GM23248 (cell line): ENCODE measurements around the gene ARMCX5. TPM values are rescaled to one million over a fixed set of nuclear protein-coding genes. Genes with fewer than 3 reads are reported as not detected.

ENCODE experiments used
- DNase-seq: peaks from one replicate; pipeline ENCODE4 v3.0.0-alpha.2; 2015
- H2AFZ ChIP-seq: fragments of 200-600 bp; sonication (generic); 2 replicates; pipeline ENCODE4 v1.6.1; 2016; ENCODE audit warnings: antibody characterized with exemption
- H3F3A ChIP-seq: fragments of 200-600 bp; sonication (generic); 2 replicates; pipeline ENCODE4 v1.6.1; 2016; ENCODE audit warnings: mild to moderate bottlenecking, antibody characterized with exemption, mixed run types; ENCODE audit not compliant: insufficient read depth
- H3K27ac ChIP-seq: fragments of 200-600 bp; sonication (generic); 2 replicates; pipeline ENCODE4 v1.5.1; 2016; ENCODE audit warnings: mild to moderate bottlenecking
- H3K27me3 ChIP-seq: fragments of 200-600 bp; sonication (generic); replicated peaks from 2 replicates; pipeline ENCODE4 v1.6.1; 2016; ENCODE audit warnings: mild to moderate bottlenecking; ENCODE audit not compliant: insufficient read depth
- H3K36me3 ChIP-seq: fragments of 200-600 bp; sonication (generic); 2 replicates; pipeline ENCODE4 v1.6.1; 2016; ENCODE audit warnings: low read depth, mild to moderate bottlenecking
- H3K4me1 ChIP-seq: fragments of 200-600 bp; sonication (generic); 2 replicates; pipeline ENCODE4 v1.6.1; 2016; ENCODE audit warnings: mild to moderate bottlenecking; ENCODE audit not compliant: insufficient read depth
- H3K4me2 ChIP-seq: fragments of 200-600 bp; sonication (generic); one replicate; pipeline ENCODE4 v1.6.1; 2016; ENCODE audit warnings: mild to moderate bottlenecking; ENCODE audit not compliant: unreplicated experiment
- H3K4me3 ChIP-seq: fragments of 200-600 bp; sonication (generic); 2 replicates; pipeline ENCODE4 v1.5.1; 2016; ENCODE audit warnings: mild to moderate bottlenecking
- H3K79me2 ChIP-seq: fragments of 200-600 bp; sonication (generic); 2 replicates; pipeline ENCODE4 v1.6.1; 2016; ENCODE audit warnings: mild to moderate bottlenecking; ENCODE audit not compliant: insufficient read depth
- H3K9ac ChIP-seq: fragments of 200-600 bp; sonication (generic); 2 replicates; pipeline ENCODE4 v1.6.1; 2016; ENCODE audit warnings: mild to moderate bottlenecking
- H3K9me2 ChIP-seq: fragments of 200-600 bp; sonication (generic); 2 replicates; pipeline ENCODE4 v1.6.1; 2016; ENCODE audit warnings: mixed run types, mild to moderate bottlenecking, moderate library complexity; ENCODE audit not compliant: insufficient read depth
- H3K9me3 ChIP-seq: fragments of 200-600 bp; sonication (generic); one replicate; pipeline ENCODE4 v1.6.1; 2017; ENCODE audit warnings: low read depth
- H4K20me1 ChIP-seq: fragments of 200-600 bp; sonication (generic); 2 replicates; pipeline ENCODE4 v1.6.0; 2016; ENCODE audit not compliant: insufficient read depth
- EZH2 ChIP-seq: fragments of 200-600 bp; sonication (generic); IDR thresholded peaks from 2 replicates; pipeline ENCODE4 v1.6.1; 2018; ENCODE audit warnings: antibody characterized with exemption, mild to moderate bottlenecking; ENCODE audit not compliant: insufficient read depth, poor library complexity, severe bottlenecking
- EZH2phosphoT487 ChIP-seq: fragments of 200-600 bp; sonication (generic); IDR thresholded peaks from 2 replicates; pipeline ENCODE4 v1.6.1; 2018; ENCODE audit warnings: antibody characterized with exemption, moderate library complexity, mild to moderate bottlenecking, low read depth; ENCODE audit not compliant: insufficient read depth
- WGBS, 2 experiments: methylation state at CpG; one replicate each; pipeline ENCODE4 v1.1.6; 2015 to 2017; ENCODE audit warnings: low lambda C conversion rate in 2 of 2, low coverage in 1 of 2; ENCODE audit errors: missing lambda C conversion rate in 2 of 2; 5-methylcytosine and 5-hydroxymethylcytosine counted together
- in situ Hi-C: fragments of 300-500 bp; cut with MboI; formaldehyde crosslinking; loops from 2 replicates; pipeline ENCODE4 v1.15.0; 2020
- polyA plus RNA-seq: library from polyadenylated mRNA; unstranded; fragments of >200 nt; fragmentation: Nextera tagmentation; extraction: Ambion mirVana; gene quantifications from 2 replicates; pipeline ENCODE4 v1.2.1, GENCODE V29; 2016
- total RNA-seq: library from RNA; depleted of rRNA; stranded (reverse); fragments of >200 nt; shearing (Covaris generic); gene quantifications from 2 replicates; pipeline ENCODE4 v1.2.3, GENCODE V29; 2014

Gene ARMCX5
- total and polyA plus RNA-seq, 2 experiments from 2014 or later: 7.9 to 13.9 TPM

DNA sequence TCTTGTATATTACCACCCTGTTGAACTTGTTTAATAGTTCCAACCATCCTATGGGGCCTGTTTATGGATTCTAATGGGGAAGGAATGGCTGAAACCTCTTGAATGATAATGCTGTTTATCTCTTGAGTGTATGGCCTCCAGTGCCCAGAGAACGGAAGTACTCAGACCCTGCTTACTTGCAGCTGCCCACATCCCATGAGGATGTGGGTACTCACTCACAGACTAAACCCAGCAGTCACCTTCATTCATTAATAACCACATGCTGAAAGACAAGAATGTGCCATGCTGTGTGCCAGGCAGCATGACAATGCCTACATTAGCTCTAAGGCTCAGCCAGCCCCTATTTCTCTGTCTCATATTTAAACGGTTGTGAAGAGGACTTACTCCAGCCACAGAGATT, 5.9 kb upstream of the ARMCX5 start:
- no peak overlapping the region for H2AFZ ChIP-seq
- no peaks in the 10 kb centered on the region for H3K9me3 ChIP-seq
- no peaks in the 10 kb centered on the region for H3K9me2 ChIP-seq
- H3K9ac ChIP-seq: no peak overlapping the region
- TF ChIP-seq EZH2phosphoT487 (no peak), EZH2 (no peak)
- DNase-seq: no peak
- no peaks in the 10 kb centered on the region for H3K36me3 ChIP-seq
- in situ Hi-C loops: no loop called here
- no peaks in the 10 kb centered on the region for H4K20me1 ChIP-seq
- H3K4me1 ChIP-seq: no peaks in the 10 kb centered on the region
- no peak overlapping the region for H3K27ac ChIP-seq
- WGBS, 2 experiments: 82 to 90% methylated on average over 2 of the region's 2 CpGs
- no peak overlapping the region for H3K4me3 ChIP-seq
- H3F3A ChIP-seq: no peaks in the 10 kb centered on the region
- H3K4me2 ChIP-seq: no peak overlapping the region
- no peaks in the 10 kb centered on the region for H3K27me3 ChIP-seq
- H3K79me2 ChIP-seq: no peaks in the 10 kb centered on the region

DNA sequence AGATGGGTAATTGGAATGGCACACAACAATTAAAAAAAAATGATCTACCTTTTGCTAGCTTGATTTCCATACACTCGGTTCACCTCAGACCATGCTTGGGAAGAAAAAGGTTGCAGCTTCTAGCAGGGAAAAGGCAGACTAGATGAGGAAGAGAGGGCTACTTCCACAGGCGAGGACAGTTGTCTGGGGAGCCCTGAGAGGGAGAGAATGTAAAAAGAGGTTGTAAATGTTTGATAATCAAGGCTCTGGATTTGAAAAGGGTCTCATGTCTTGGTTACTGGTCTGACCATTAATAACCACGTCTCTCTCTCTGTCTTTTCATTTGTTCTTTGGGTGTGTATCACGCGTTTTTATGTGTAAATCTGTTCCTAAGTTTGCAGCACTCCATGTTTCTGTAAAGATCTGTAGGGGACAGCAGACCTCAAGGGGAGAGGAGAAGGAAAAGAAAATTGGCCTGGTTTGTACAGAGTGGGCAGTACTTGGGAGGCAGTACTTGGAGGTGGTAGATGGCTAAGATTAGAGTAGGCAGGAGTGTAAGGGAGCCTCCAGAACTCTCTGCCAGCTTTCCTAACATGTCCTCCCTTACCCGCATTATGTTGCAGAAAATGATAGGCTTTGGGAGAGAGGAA, 750 bp downstream of the ARMCX5 start:
- Histone ChIP-seq H3K4me2 (peak overlapping the region; percentile 69), H3K4me3 (peak overlapping the region; percentile 93), H3K27me3 (no peaks in the 10 kb centered on the region), H3K4me1 (no peaks in the 10 kb centered on the region), H3K9me2 (no peaks in the 10 kb centered on the region), H3K27ac (peak overlapping the region; percentile 80), H4K20me1 (no peaks in the 10 kb centered on the region), H3K9me3 (no peaks in the 10 kb centered on the region), H3K79me2 (peaks cover 22% of the 10 kb centered on the region), H3K36me3 (no peaks in the 10 kb centered on the region), H3F3A (no peaks in the 10 kb centered on the region), H2AFZ (peak overlapping the region; percentile 89), H3K9ac (peak overlapping the region; percentile 95)
- in situ Hi-C loops: no loop called here
- WGBS, 2 experiments: 0% methylated on average over 5 to 6 of the region's 6 CpGs
- peak; percentile 43 for DNase-seq
- TF ChIP-seq EZH2: no peak
- no peak for TF ChIP-seq EZH2phosphoT487

DNA sequence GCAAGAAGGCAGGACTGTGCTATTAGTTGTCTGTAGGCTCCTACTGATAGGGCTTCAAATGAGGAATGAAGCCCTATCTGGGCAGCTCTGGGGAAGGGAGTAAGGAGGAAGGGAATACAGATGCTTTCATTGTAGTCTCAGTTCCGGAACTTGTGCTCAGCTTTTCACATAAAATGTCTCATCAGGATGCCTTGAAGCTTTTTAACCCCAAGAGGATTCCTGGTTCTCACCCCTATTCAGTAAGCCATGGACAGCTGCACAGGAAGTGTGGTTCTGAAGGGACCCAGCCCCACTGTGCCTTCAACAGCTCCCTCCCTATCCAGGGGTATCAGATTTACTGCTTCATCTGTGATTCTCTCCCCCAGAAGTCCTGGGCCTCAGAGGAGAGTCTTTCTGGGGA, 5.0 kb downstream of the ARMCX5 start:
- in situ Hi-C loops: no loop called here
- no peaks in the 10 kb centered on the region for H3K9me3 ChIP-seq
- TF ChIP-seq EZH2phosphoT487: no peak
- no peak for TF ChIP-seq EZH2

DNA sequence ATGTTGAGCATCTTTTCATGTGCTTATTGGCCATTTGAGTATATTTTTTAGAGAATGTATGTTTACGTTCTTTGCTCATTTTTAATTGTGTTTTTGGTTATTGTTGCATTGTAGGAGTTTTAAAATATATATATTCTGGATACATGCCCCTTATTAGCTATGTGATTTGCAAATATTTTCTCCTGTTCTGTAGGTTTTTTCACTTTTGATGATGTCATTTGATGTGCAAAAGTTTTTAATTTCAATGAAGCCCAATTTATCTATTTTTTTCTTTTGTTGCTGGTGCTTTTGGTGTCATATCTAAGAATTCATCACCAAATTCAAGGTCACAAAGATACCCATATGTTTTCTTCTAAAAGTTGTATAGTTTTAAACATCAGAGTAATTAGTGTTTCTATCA, 6.8 kb downstream of the ARMCX5 start:
- Histone ChIP-seq H3K9ac (no peak overlapping the region), H2AFZ (no peak overlapping the region), H3K9me2 (no peaks in the 10 kb centered on the region), H3K27me3 (no peaks in the 10 kb centered on the region), H4K20me1 (no peaks in the 10 kb centered on the region), H3K4me2 (no peak overlapping the region), H3F3A (no peaks in the 10 kb centered on the region), H3K9me3 (no peaks in the 10 kb centered on the region), H3K4me1 (no peaks in the 10 kb centered on the region), H3K36me3 (no peaks in the 10 kb centered on the region), H3K79me2 (peaks cover 51% of the 10 kb centered on the region), H3K4me3 (no peak overlapping the region), H3K27ac (no peak overlapping the region)
- no peak for DNase-seq
- in situ Hi-C loops: no loop called here
- no peak for TF ChIP-seq EZH2
- no peak for TF ChIP-seq EZH2phosphoT487
- 100% methylated on average over 1 of the region's 1 CpG for WGBS, 2 experiments

More for the DNA sequence above, 5.0 kb downstream of the ARMCX5 start:
- Histone ChIP-seq H4K20me1 (no peaks in the 10 kb centered on the region), H3K9me2 (no peaks in the 10 kb centered on the region), H3K4me2 (no peak overlapping the region), H3K27ac (no peak overlapping the region), H2AFZ (no peak overlapping the region), H3K27me3 (no peaks in the 10 kb centered on the region), H3K79me2 (peaks cover 53% of the 10 kb centered on the region), H3K9ac (no peak overlapping the region), H3K4me1 (no peaks in the 10 kb centered on the region), H3K36me3 (no peaks in the 10 kb centered on the region), H3K4me3 (no peak overlapping the region), H3F3A (no peaks in the 10 kb centered on the region)
- DNase-seq: no peak
- WGBS, 2 experiments: 0 to 27% methylated on average over 1 of the region's 1 CpG
